ENCODE data around the gene TOP1.

The TOP1 gene

GRCh38 chr20:41051009-41051825 lies 22.6 kb downstream of the TOP1 start:
- H3K4me3 Mint-ChIP-seq, result peak overlapping the region; percentile 30
- peaks cover 88% of the 10 kb centered on the region for H3K4me1 Mint-ChIP-seq (ENCODE audit: low read depth)

GRCh38 chr20:41052742-41053419 lies 24.3 kb downstream of the TOP1 start:
- H3K27ac Mint-ChIP-seq, result no peak overlapping the region
- H3K36me3 Mint-ChIP-seq (ENCODE audit: low read depth), result peaks cover 24% of the 10 kb centered on the region
- H3K9me3 Mint-ChIP-seq, result peaks cover 8% of the 10 kb centered on the region
- H3K27me3 Mint-ChIP-seq (ENCODE audit: low read depth), result no peaks in the 10 kb centered on the region
- peaks cover 77% of the 10 kb centered on the region for H3K4me1 Mint-ChIP-seq (ENCODE audit: low read depth)
- no peak overlapping the region for H3K4me3 Mint-ChIP-seq

More at GRCh38 chr20:41051009-41051825, 22.6 kb downstream of the TOP1 start:
- H3K27me3 Mint-ChIP-seq (ENCODE audit: low read depth), result no peaks in the 10 kb centered on the region
- H3K27ac Mint-ChIP-seq, result peak overlapping the region; percentile 37
- peaks cover 24% of the 10 kb centered on the region for H3K36me3 Mint-ChIP-seq (ENCODE audit: low read depth)
- peaks cover 8% of the 10 kb centered on the region for H3K9me3 Mint-ChIP-seq

GRCh38 chr20:41054070-41054846 lies 25.6 kb downstream of the TOP1 start:
- Mint-ChIP-seq H3K4me1 (ENCODE audit: low read depth) (peaks cover 76% of the 10 kb centered on the region), H3K27me3 (ENCODE audit: low read depth) (no peaks in the 10 kb centered on the region), H3K27ac (no peak overlapping the region), H3K36me3 (ENCODE audit: low read depth) (peaks cover 24% of the 10 kb centered on the region), H3K4me3 (no peak overlapping the region), H3K9me3 (peaks cover 8% of the 10 kb centered on the region)

GRCh38 chr20:41054847-41055230 lies 26.2 kb downstream of the TOP1 start:
- Mint-ChIP-seq H3K36me3 (ENCODE audit: low read depth) (peaks cover 24% of the 10 kb centered on the region), H3K4me1 (ENCODE audit: low read depth) (peaks cover 73% of the 10 kb centered on the region), H3K9me3 (peaks cover 8% of the 10 kb centered on the region), H3K27me3 (ENCODE audit: low read depth) (no peaks in the 10 kb centered on the region), H3K4me3 (no peak overlapping the region), H3K27ac (no peak overlapping the region)

GRCh38 chr20:41055679-41056078 lies 27.1 kb downstream of the TOP1 start:
- Mint-ChIP-seq H3K27me3 (ENCODE audit: low read depth) (no peaks in the 10 kb centered on the region), H3K4me3 (no peak overlapping the region), H3K27ac (no peak overlapping the region), H3K36me3 (ENCODE audit: low read depth) (peaks cover 24% of the 10 kb centered on the region), H3K4me1 (ENCODE audit: low read depth) (peaks cover 65% of the 10 kb centered on the region), H3K9me3 (peaks cover 8% of the 10 kb centered on the region)

- Mint-ChIP-seq H3K9me3 (peaks cover 8% of the 10 kb centered on the region), H3K36me3 (ENCODE audit: low read depth) (peaks cover 34% of the 10 kb centered on the region), H3K4me1 (ENCODE audit: low read depth) (peaks cover 51% of the 10 kb centered on the region), H3K4me3 (no peak overlapping the region), H3K27me3 (ENCODE audit: low read depth) (no peaks in the 10 kb centered on the region), H3K27ac (no peak overlapping the region)
Observed at GRCh38 chr20:41057999-41058673, 29.5 kb downstream of the TOP1 start.

- no peak overlapping the region for H3K4me3 Mint-ChIP-seq
- H3K27ac Mint-ChIP-seq, result no peak overlapping the region
- H3K4me1 Mint-ChIP-seq (ENCODE audit: low read depth), result peaks cover 48% of the 10 kb centered on the region
- peaks cover 4% of the 10 kb centered on the region for H3K9me3 Mint-ChIP-seq
- peaks cover 36% of the 10 kb centered on the region for H3K36me3 Mint-ChIP-seq (ENCODE audit: low read depth)
- H3K27me3 Mint-ChIP-seq (ENCODE audit: low read depth), result no peaks in the 10 kb centered on the region
Observed at GRCh38 chr20:41058674-41059635, 30.3 kb downstream of the TOP1 start.

GRCh38 chr20:41061155-41061554 lies 32.5 kb downstream of the TOP1 start:
- H3K4me1 Mint-ChIP-seq (ENCODE audit: low read depth), result peaks cover 41% of the 10 kb centered on the region
- H3K27ac Mint-ChIP-seq, result no peak overlapping the region
- H3K4me3 Mint-ChIP-seq, result no peak overlapping the region
- no peaks in the 10 kb centered on the region for H3K9me3 Mint-ChIP-seq
- no peaks in the 10 kb centered on the region for H3K27me3 Mint-ChIP-seq (ENCODE audit: low read depth)
- H3K36me3 Mint-ChIP-seq (ENCODE audit: low read depth), result peaks cover 35% of the 10 kb centered on the region

GRCh38 chr20:41063442-41063841 lies 34.8 kb downstream of the TOP1 start:
- H3K9me3 Mint-ChIP-seq, result no peaks in the 10 kb centered on the region
- peaks cover 45% of the 10 kb centered on the region for H3K4me1 Mint-ChIP-seq (ENCODE audit: low read depth)
- H3K27ac Mint-ChIP-seq, result no peak overlapping the region
- no peak overlapping the region for H3K4me3 Mint-ChIP-seq
- H3K36me3 Mint-ChIP-seq (ENCODE audit: low read depth), result peaks cover 46% of the 10 kb centered on the region
- H3K27me3 Mint-ChIP-seq (ENCODE audit: low read depth), result no peaks in the 10 kb centered on the region

GRCh38 chr20:41064377-41064776 lies 35.8 kb downstream of the TOP1 start:
- no peak overlapping the region for H3K27ac Mint-ChIP-seq
- H3K27me3 Mint-ChIP-seq (ENCODE audit: low read depth), result no peaks in the 10 kb centered on the region
- H3K9me3 Mint-ChIP-seq, result no peaks in the 10 kb centered on the region
- H3K4me1 Mint-ChIP-seq (ENCODE audit: low read depth), result peaks cover 38% of the 10 kb centered on the region
- H3K4me3 Mint-ChIP-seq, result no peak overlapping the region
- peaks cover 46% of the 10 kb centered on the region for H3K36me3 Mint-ChIP-seq (ENCODE audit: low read depth)

GRCh38 chr20:41065716-41066115 lies 37.1 kb downstream of the TOP1 start:
- no peak overlapping the region for H3K27ac Mint-ChIP-seq
- peaks cover 40% of the 10 kb centered on the region for H3K4me1 Mint-ChIP-seq (ENCODE audit: low read depth)
- H3K27me3 Mint-ChIP-seq (ENCODE audit: low read depth), result no peaks in the 10 kb centered on the region
- H3K36me3 Mint-ChIP-seq (ENCODE audit: low read depth), result peaks cover 46% of the 10 kb centered on the region
- H3K4me3 Mint-ChIP-seq, result no peak overlapping the region
- no peaks in the 10 kb centered on the region for H3K9me3 Mint-ChIP-seq

- no peak overlapping the region for H3K27ac Mint-ChIP-seq
- peaks cover 55% of the 10 kb centered on the region for H3K4me1 Mint-ChIP-seq (ENCODE audit: low read depth)
- H3K36me3 Mint-ChIP-seq (ENCODE audit: low read depth), result peaks cover 25% of the 10 kb centered on the region
- no peak overlapping the region for H3K4me3 Mint-ChIP-seq
- H3K27me3 Mint-ChIP-seq (ENCODE audit: low read depth), result no peaks in the 10 kb centered on the region
- H3K9me3 Mint-ChIP-seq, result no peaks in the 10 kb centered on the region
Observed at GRCh38 chr20:41068806-41069205, 40.2 kb downstream of the TOP1 start.

- Mint-ChIP-seq H3K9me3 (no peaks in the 10 kb centered on the region), H3K27me3 (ENCODE audit: low read depth) (no peaks in the 10 kb centered on the region), H3K27ac (peak overlapping the region; percentile 31), H3K36me3 (ENCODE audit: low read depth) (peaks cover 23% of the 10 kb centered on the region), H3K4me3 (peak overlapping the region; percentile 9), H3K4me1 (ENCODE audit: low read depth) (peaks cover 65% of the 10 kb centered on the region)
Observed at GRCh38 chr20:41072190-41072863, 43.7 kb downstream of the TOP1 start.
